HepG2 (cell line): ENCODE data around the gene ST6GALNAC3. TPM values are rescaled to one million over a fixed set of nuclear protein-coding genes. Genes with fewer than 3 reads are reported as not detected.

ENCODE experiments used
- ATAC-seq: fragments of 200-7000 bp; cut with Tn5 transposase; 3 replicates; pipeline ENCODE4 v1.9.1; 2020; ENCODE audit warnings: mild to moderate bottlenecking, moderate library complexity
- BruUV-seq: library from RNA; stranded (reverse); fragments of 400-500 nt; replicated peaks from 2 replicates; lab custom pipeline; 2021; lab: Mats Ljungman, UMichigan
- CTCF ChIA-PET: fragments of 300-600 bp; formaldehyde crosslinking; extraction: SDS; loops from one replicate; lab custom pipeline; 2021; ENCODE audit warnings: low total read pairs, inconsistent platforms, low intra/inter-chr PET ratio; lab: Yijun Ruan, JAX
- POLR2A ChIA-PET: fragments of 350-600 bp; sonication (Branson Sonifier 250); formaldehyde crosslinking; loops from one replicate; lab custom pipeline; 2020; ENCODE audit warnings: antibody characterized with exemption, inconsistent platforms; lab: Yijun Ruan, JAX
- DNase-seq: peaks from one replicate; pipeline ENCODE4 v3.0.0-alpha.2; 2015; ENCODE audit warnings: low spot score
- FAIRE-seq: peaks from 3 replicates; lab custom pipeline; 2011; peaks lifted over from hg19 to GRCh38; lab: Jason Lieb, UNC
- H2AFZ ChIP-seq: one replicate; pipeline ENCODE4 v1.6.1; 2011; ENCODE audit warnings: low read length, inconsistent platforms
- H3K27ac ChIP-seq: fragments of 300-600 bp; 3 replicates; pipeline ENCODE4 v1.8.0; 2011; ENCODE audit warnings: mixed run types, mild to moderate bottlenecking, mixed read lengths, low read length, inconsistent platforms; ENCODE audit not compliant: insufficient read depth; ENCODE audit errors: extremely low read length
- H3K27me3 ChIP-seq, 2 experiments: fragments of 200-600 bp in 1 of 2; 2 replicates in 1 of 2; 3 replicates in 1 of 2; pipeline versions ENCODE4 v1.6.0 to v1.8.0; 2011; ENCODE audit warnings: low read length in 2 of 2, mild to moderate bottlenecking in 2 of 2, moderate library complexity in 2 of 2, inconsistent platforms in 1 of 2; ENCODE audit not compliant: insufficient read depth in 2 of 2, control insufficient read depth in 1 of 2
- H3K36me3 ChIP-seq, 2 experiments: fragments of 200-600 bp in 1 of 2; replicated peaks in 1 of 2; 2 replicates in 1 of 2; 3 replicates in 1 of 2; pipeline versions ENCODE4 v1.5.1 to v1.8.0; 2011; ENCODE audit warnings: low read length in 2 of 2, inconsistent platforms in 1 of 2; ENCODE audit not compliant: insufficient read depth in 2 of 2, control insufficient read depth in 1 of 2
- H3K4me1 ChIP-seq: 2 replicates; pipeline ENCODE4 v1.5.1; 2012; ENCODE audit warnings: low read length, inconsistent platforms; ENCODE audit not compliant: insufficient read depth
- H3K4me2 ChIP-seq: 2 replicates; pipeline ENCODE4 v1.6.0; 2011; ENCODE audit warnings: low read depth, low read length, inconsistent platforms
- H3K4me3 ChIP-seq, 3 experiments: fragments of 200-600 bp in 1 of 3; sonication (generic), shearing (Covaris generic) in 1 of 3; replicated peaks in 1 of 3; 2 replicates each; pipeline ENCODE4 v1.5.1; 2011 to 2016; ENCODE audit warnings: low read length in 3 of 3, inconsistent platforms in 2 of 3, low read depth in 2 of 3, mild to moderate bottlenecking in 2 of 3, control low read depth in 1 of 3, mixed read lengths in 1 of 3; ENCODE audit not compliant: insufficient read depth in 1 of 3
- H3K79me2 ChIP-seq: one replicate; pipeline ENCODE4 v1.6.1; 2011; ENCODE audit warnings: low read length, inconsistent platforms; ENCODE audit not compliant: insufficient read depth
- H3K9ac ChIP-seq: 2 replicates; pipeline ENCODE4 v1.6.0; 2011; ENCODE audit warnings: mild to moderate bottlenecking, low read depth, low read length, inconsistent platforms; ENCODE audit not compliant: insufficient read depth
- H3K9me3 ChIP-seq: 2 replicates; pipeline ENCODE4 v1.5.1; 2012; ENCODE audit warnings: mild to moderate bottlenecking, low read length
- H4K20me1 ChIP-seq: 2 replicates; pipeline ENCODE4 v1.6.0; 2011; ENCODE audit warnings: inconsistent platforms, mild to moderate bottlenecking, low read length, moderate library complexity; ENCODE audit not compliant: insufficient read depth
- ARID5B ChIP-seq: IDR thresholded peaks from 2 replicates; pipeline ENCODE4 v1.4.0; 2020; ENCODE audit warnings: mild to moderate bottlenecking, missing genetic modification reagents
- CEBPG ChIP-seq: IDR thresholded peaks from 2 replicates; pipeline ENCODE4 v1.6.1; 2016
- DMAP1 ChIP-seq: IDR thresholded peaks from 2 replicates; pipeline ENCODE4 v1.6.1; 2016
- ETV5 ChIP-seq: IDR thresholded peaks from 2 replicates; pipeline ENCODE4 v1.6.1; 2018; ENCODE audit warnings: missing biosample characterization, missing genetic modification reagents, inconsistent platforms, borderline replicate concordance
- FOXJ3 ChIP-seq: sonication (generic); formaldehyde crosslinking; IDR thresholded peaks from 2 replicates; pipeline ENCODE4 v1.4.0; 2020; ENCODE audit warnings: missing genetic modification reagents, mild to moderate bottlenecking, borderline replicate concordance
- MBNL3 ChIP-seq: fragments of 250-450 bp; sonication (Bioruptor Pico); conservative IDR thresholded peaks from 2 replicates; pipeline ENCODE4 v1.8.0; 2022; ENCODE audit warnings: mild to moderate bottlenecking, inconsistent platforms
- MEIS1 ChIP-seq: sonication (generic); formaldehyde crosslinking; IDR thresholded peaks from 2 replicates; pipeline ENCODE4 v1.9.0; 2021; ENCODE audit warnings: mild to moderate bottlenecking, missing genetic modification reagents, moderate library complexity, borderline replicate concordance
- MEIS2 ChIP-seq: sonication (generic); formaldehyde crosslinking; IDR thresholded peaks from 2 replicates; pipeline ENCODE4 v1.9.0; 2021; ENCODE audit warnings: mild to moderate bottlenecking, missing genetic modification reagents
- SATB2 ChIP-seq: sonication (generic); formaldehyde crosslinking; IDR thresholded peaks from 2 replicates; pipeline ENCODE4 v1.5.0; 2020; ENCODE audit warnings: missing genetic modification reagents
- TEAD2 ChIP-seq: sonication (generic); formaldehyde crosslinking; IDR thresholded peaks from 2 replicates; pipeline ENCODE4 v1.9.0; 2021; ENCODE audit warnings: missing genetic modification reagents
- THYN1 ChIP-seq: sonication (generic); formaldehyde crosslinking; IDR thresholded peaks from 2 replicates; pipeline ENCODE4 v1.8.1; 2023; ENCODE audit warnings: low read depth, mild to moderate bottlenecking, moderate library complexity, missing genetic modification reagents, borderline replicate concordance
- ZNF296 ChIP-seq: sonication (generic); formaldehyde crosslinking; conservative IDR thresholded peaks from 2 replicates; pipeline ENCODE4 v1.5.0; 2020; ENCODE audit warnings: mild to moderate bottlenecking, missing genetic modification reagents
- ZNF343 ChIP-seq: sonication (generic); formaldehyde crosslinking; IDR thresholded peaks from 2 replicates; pipeline ENCODE4 v1.4.0; 2020; ENCODE audit warnings: mild to moderate bottlenecking, missing genetic modification reagents
- ZNF546 ChIP-seq: sonication (generic); formaldehyde crosslinking; conservative IDR thresholded peaks from 2 replicates; pipeline ENCODE4 v1.8.1; 2023; ENCODE audit warnings: mild to moderate bottlenecking, missing genetic modification reagents
- ZNF776 ChIP-seq: sonication (generic); formaldehyde crosslinking; IDR thresholded peaks from 2 replicates; pipeline ENCODE4 v1.4.0; 2020; ENCODE audit warnings: mild to moderate bottlenecking, missing genetic modification reagents
- ZZZ3 ChIP-seq: sonication (generic); formaldehyde crosslinking; IDR thresholded peaks from 2 replicates; pipeline ENCODE4 v1.4.0; 2020; ENCODE audit warnings: missing genetic modification reagents, mild to moderate bottlenecking, borderline replicate concordance
- WGBS: methylation state at CpG from one replicate; pipeline ENCODE4 v1.1.6; 2017; ENCODE audit warnings: low lambda C conversion rate; 5-methylcytosine and 5-hydroxymethylcytosine counted together
- in situ Hi-C: cut with HindIII; loops from 2 replicates; pipeline ENCODE4 v1.10.0; 2017; ENCODE audit warnings: low pct_unique_long_range_greater_than_20kb; ENCODE audit not compliant: extremely low pct_ligation_motif_present
- intact Hi-C: fragments of 100-400 bp; cut with micrococcal nuclease; formaldehyde crosslinking; loops from one replicate; pipeline ENCODE4 v1.10.0; 2022; ENCODE audit not compliant: unreplicated experiment
- polyA plus RNA-seq, 8 experiments: library from polyadenylated mRNA; depleted of rRNA in 3 of 8; stranded (reverse) in 7 of 8; unstranded in 1 of 8; fragments of >200 nt; fragmentation: Illumina TruSeq in 4 of 8; extraction: Trizol in 4 of 8; gene quantifications; 2 replicates each; pipeline versions ENCODE4 v1.2.1 to v1.2.3, GENCODE V29; 2011 to 2016; ENCODE audit warnings: low read depth in 4 of 8, missing spikeins in 1 of 8, mixed read lengths in 1 of 8; ENCODE audit not compliant: insufficient read depth in 1 of 8
- total RNA-seq, 5 experiments: library from RNA; depleted of rRNA; stranded (reverse); fragments of >200 nt; fragmentation: Illumina TruSeq; extraction: Trizol; gene quantifications; 2 replicates each; pipeline ENCODE4 v1.2.3, GENCODE V29; 2016; ENCODE audit warnings: low read depth in 1 of 5

ST6GALNAC3 gene
- total and polyA plus RNA-seq, 2 of the 13 experiments (the other 11 are each of a cell fraction or from before 2014, with no cell fraction given) = not detected

DNA sequence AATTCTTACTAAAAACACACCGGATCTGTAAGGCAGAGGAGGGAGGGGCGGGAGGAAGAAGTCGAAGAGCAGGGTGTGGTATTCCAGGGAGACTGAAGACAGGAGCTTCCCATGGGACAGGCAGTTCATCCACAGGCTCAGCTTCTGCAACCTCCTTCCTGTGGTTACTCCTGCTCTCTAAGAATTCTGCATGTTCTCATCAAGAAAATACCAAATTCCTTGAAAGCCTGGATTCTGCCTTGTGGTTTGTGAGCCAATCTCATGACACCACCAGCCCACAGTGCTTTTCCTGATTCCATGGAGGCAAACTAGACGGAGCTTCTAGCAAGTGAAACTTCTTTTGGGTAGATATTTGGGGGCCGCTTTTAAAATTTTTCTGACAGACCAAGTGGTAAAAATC, 1.1 kb upstream of the ST6GALNAC3 start:
- H3K27ac ChIP-seq = no peak overlapping the region
- peaks cover 0 to 22% of the 10 kb centered on the region in 2 experiments; a peak in 2 of 5 replicates for H3K27me3 ChIP-seq
- no peak for TF ChIP-seq FOXJ3 (CRISPR knock-in tag)
- TF ChIP-seq MBNL3 (CRISPR knock-in tag) = no peak
- no peak for TF ChIP-seq ETV5
- TF ChIP-seq MEIS1 (CRISPR knock-in tag) = no peak
- no peak for TF ChIP-seq ZNF776
- TF ChIP-seq ZZZ3 (CRISPR knock-in tag) = no peak
- no peak for TF ChIP-seq TEAD2 (CRISPR knock-in tag)
- TF ChIP-seq THYN1 (CRISPR knock-in tag) = no peak
- TF ChIP-seq DMAP1 (CRISPR knock-in tag) = no peak
- 0 out of 2 replicates have a peak, but pooled peaks cover 5% of the 10 kb centered on the region for H3K4me1 ChIP-seq
- H3K9me3 ChIP-seq = no peaks in the 10 kb centered on the region
- FAIRE-seq = no peak
- ATAC-seq = no peak
- H3K79me2 ChIP-seq = no peaks in the 10 kb centered on the region
- DNase-seq = no peak
- H3K9ac ChIP-seq = no peak overlapping the region
- CTCF ChIA-PET = no interaction called here
- no peaks in the 10 kb centered on the region for H3K36me3 ChIP-seq
- no TSS peak for BruUV-seq
- H3K4me2 ChIP-seq = no peak overlapping the region
- no peak overlapping the region for H3K4me3 ChIP-seq
- intact Hi-C loops = no loop called here
- 28% methylated on average over 5 of the region's 5 CpGs for WGBS
- no peak overlapping the region for H2AFZ ChIP-seq
- in situ Hi-C loops = no loop called here
- no peaks in the 10 kb centered on the region for H4K20me1 ChIP-seq
- POLR2A ChIA-PET = no interaction called here

GRCh38 chr1:76075188-76075489, 593 bp downstream of the ST6GALNAC3 start:
- Histone ChIP-seq H4K20me1 (no peaks in the 10 kb centered on the region), H3K4me1 (0 out of 2 replicates have a peak, but pooled peaks cover 5% of the 10 kb centered on the region), H3K9ac (no peak overlapping the region), H3K9me3 (no peaks in the 10 kb centered on the region), H3K4me3 (0 out of 6 replicates have a peak overlapping the region, but pooled peaks of 1 of the 3 experiments have one; percentile 52), H3K27me3 (peaks cover 0 to 22% of the 10 kb centered on the region in 2 experiments; a peak in 2 of 5 replicates), H3K36me3 (no peaks in the 10 kb centered on the region), H2AFZ (no peak overlapping the region), H3K27ac (no peak overlapping the region), H3K79me2 (no peaks in the 10 kb centered on the region), H3K4me2 (peak overlapping the region; percentile 62)
- WGBS = 21% methylated on average over 9 of the region's 9 CpGs
- ChIA-PET POLR2A (no interaction called here), CTCF (no interaction called here)
- in situ Hi-C loops = no loop called here
- DNase-seq (no peak), ATAC-seq (no peak; the same call in 2 of the 3 replicates), FAIRE-seq (no peak)
- intact Hi-C loops = no loop called here
- BruUV-seq = no TSS peak
- TF ChIP-seq SATB2 = no peak
- no peak for TF ChIP-seq ZNF296 (CRISPR knock-in tag)
- no peak for TF ChIP-seq ZNF546 (CRISPR knock-in tag)
- TF ChIP-seq ARID5B (CRISPR knock-in tag) = no peak
- no peak for TF ChIP-seq CEBPG (CRISPR knock-in tag)
- no peak for TF ChIP-seq ZNF343 (CRISPR knock-in tag)
- TF ChIP-seq MEIS2 (CRISPR knock-in tag) = no peak
